ENCODE measurements around the gene KRCC1.
"Not testable (repeated sequence)": the region's sequence is repeated elsewhere in the genome, so short reads cannot be mapped to it uniquely, and the experiment has no call there.

Gene KRCC1

DNA sequence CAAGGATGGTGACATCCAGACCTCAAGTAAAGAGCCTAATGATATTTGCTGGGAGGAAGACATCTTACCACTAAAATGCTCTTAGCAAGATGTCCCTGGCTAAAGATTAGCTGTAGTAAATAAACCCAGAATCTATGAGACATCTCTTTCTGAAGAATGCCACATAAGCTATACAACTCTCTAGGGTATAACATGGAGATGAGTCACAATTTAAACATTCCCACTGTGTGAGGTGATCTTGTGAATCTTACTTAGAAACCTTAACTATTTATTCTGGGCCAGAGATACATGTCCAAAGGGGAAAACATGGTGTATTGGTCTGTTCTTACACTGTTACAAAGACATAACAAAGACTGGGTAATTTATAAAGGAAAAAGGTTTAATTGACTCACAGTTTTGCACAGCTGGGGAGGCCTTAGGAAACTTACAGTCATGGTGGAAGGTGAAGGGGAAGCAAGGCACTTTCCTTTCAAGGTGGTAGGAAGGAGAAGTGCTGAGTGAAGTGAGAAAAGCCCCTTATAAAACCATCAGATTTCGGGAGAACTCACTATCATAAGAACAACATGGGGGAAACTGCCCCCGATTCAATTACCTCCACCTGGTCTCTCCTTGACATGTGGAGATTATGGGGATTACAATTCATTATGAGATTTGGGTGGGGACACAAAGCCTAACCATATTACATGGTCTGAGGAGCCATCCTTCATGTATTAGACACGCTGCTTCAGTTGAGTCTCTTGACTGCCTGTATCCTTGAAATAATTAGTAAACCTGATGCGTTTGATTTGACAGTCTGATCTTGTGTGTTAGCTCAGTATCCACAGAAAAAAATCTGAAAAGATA is 17.1 kb downstream of the KRCC1 start:
- DNase-seq = no peak

DNA sequence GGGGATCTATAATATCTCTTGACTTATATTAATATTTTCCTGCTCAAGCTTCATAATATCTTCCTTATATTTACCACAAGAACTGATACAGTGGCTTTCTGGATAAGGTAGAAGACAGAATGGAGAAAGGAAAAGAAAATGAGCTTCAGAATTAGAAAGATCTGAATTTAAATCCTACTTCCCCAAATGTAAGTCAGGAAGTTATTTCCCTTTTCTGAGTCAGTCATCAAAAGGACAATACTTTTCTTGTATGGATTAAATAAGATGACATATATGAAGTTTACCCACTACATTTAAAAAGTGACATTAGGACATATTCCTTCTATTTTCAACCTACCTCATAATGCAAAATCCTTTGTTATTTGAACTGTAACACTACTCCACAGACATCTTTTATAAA is 19.0 kb downstream of the KRCC1 start:
- no peak for DNase-seq

DNA sequence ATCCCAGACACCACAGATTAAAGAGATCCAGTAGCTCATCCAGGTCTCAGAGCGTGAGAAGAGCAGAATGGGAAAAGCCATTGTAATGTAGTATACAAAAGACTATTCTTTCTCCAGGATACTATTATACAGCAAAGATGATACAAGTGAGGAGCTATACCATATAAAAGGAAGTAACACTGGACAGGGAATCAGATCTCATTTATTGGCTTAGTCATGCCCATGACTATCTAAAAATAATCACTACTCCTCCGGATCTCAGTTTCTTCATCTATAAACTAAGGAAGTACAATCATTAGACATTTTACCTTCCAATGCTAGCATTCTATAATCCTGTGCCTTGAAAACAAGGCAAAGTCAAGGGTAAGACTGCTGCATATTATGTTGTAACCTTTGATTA is 19.4 kb downstream of the KRCC1 start:
- no peak for DNase-seq

DNA sequence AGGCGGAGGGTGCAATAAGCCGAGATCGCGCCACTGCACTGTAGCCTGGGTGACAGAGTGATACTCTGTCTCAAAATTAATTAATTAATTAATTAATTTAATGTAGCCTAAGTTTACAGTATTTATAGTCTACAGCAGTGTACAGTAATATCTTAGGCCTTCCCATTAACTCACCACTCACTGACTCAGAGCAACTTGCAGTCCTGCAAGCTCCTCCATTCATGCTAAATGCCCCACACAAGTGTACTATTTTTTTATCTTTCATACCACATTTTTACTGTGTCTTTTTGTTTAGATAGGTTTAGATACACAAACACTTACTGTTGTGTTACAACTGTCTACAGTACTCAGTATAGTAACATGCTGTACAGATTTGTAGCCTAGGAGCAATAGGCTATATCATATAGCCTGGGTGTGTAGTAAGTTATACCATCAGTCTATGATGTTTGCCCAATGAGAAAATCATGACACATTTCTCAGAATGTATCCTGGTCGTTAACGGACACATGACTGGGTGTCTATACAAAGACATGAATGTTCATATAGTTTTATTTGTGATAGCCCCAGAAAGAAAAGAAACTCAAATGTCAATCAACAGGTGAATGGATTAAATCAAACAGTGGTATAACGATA is 23.4 kb downstream of the KRCC1 start:
- no peak for DNase-seq

DNA sequence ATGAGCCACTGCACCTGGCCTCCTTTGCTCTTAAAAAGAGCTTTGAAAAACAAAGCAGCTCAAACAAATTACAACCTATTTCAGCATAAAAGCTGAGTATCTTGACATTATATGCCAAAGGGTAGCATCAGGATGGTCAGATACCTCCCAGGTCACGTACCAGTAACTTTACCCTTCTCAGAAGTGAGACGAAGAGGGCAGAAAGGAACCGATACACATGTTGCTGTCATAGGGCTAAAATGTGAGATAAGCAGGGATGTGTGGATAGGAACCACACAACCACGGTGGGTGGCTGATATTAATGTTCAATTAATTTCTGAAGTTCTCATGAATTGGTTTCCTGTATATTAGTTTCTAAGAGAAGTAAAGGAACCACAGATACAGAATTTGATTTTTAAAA is 26.7 kb downstream of the KRCC1 start:
- DNase-seq = no peak

DNA sequence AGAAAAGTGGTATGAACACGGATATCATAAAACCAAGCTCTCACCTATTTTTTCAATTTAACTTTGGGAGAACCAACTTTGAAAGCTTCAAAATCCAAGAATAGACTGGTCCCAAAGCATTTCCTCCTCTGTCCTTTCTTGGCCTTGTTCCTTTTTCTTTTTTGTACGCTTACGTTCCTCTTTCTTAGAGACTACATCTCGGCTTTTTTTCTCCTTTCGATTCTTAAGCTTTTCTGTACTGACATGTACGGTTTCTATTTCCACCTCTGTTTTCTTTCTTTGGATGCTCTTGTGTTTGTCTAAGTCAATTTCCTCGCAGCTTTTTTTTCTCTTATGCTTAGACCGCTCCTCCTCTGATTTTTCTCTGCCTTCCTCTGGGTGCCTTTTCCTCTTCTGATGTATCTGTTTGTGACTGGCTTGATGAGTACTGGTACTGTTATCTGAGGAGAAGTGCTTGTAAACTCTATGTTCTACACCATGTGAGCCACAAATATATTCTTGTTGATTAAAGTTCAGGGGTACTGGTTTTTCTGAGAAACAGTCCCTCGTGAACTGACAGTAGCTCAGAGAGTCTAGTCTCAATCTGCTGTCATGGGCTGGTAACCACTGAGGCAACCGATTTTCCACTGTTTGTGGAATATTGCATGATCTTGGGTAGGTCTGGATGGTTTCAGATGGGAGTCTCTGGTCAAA is 27.7 kb downstream of the KRCC1 start:
- DNase-seq = no peak

DNA sequence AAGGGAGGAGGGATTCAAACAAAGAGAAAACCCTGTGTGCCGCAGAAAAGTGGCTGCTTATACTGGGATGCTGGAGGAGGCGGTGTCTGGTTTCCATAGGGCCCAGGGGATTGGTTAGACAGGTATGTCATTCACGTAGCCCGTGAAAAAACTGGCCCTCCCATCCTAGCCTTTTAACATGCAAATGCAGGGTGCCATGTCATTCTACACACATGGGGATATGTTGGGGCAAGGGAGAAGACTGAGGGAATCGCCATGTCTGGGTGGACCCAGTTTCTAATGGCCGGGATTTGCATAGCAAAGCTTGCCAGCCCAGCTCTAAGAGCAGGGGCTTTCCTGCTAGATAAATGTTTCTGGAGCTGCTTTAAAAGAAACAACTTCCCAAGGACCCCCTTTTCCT is 31.1 kb downstream of the KRCC1 start:
- no peak for DNase-seq

DNA sequence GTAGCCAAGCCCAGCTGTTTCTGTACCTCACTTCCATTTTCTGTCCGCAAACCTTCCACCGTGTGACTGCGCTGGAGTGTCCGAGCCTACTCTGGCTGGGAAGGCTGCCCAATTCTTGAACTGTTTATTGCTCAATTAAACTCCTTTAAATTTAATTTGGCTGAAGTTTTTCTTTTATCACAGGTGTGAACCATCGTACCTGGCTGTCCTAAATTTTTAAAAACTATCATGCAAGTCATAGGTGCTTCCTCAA is 33.0 kb downstream of the KRCC1 start:
- DNase-seq = no peak

DNA sequence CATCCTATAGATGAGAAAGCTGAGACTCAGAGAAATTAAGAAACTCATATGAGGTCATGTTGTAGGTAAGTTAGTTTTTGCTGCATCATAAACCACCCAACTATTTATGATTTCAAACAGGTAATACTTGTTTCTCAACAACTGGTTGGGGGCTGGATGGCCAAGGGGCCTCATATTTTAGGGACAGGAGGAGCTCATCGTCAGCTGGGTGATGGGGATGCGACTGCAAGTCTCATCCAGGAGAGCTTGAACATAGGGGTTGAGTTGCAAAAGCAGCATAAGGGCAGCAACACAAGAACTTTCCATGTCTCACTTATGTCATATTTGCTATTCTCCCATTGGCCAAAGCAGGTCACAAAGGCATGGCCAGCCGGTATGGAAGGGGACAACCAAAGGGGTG is 35.6 kb downstream of the KRCC1 start:
- no peak for DNase-seq

DNA sequence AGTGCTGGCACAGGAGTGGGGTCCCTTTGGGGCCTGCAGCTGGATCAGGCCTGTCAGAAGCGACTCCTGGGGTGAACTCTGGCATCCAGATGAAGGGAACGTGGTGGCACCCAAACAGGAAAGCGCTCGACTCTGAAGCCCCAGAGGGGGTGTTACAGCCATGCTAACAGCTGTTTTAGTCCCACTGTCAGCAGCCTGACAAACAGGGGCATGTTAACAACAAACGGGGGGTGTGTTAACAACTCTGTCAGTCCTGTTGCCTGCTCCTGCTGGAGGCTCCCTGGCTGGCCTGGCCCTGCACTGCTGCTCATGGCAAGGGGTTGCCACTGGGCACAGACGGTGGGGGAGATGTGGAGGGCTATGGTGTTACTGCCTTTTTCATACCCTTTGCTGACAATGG is 36.7 kb downstream of the KRCC1 start:
- no peak for DNase-seq

DNA sequence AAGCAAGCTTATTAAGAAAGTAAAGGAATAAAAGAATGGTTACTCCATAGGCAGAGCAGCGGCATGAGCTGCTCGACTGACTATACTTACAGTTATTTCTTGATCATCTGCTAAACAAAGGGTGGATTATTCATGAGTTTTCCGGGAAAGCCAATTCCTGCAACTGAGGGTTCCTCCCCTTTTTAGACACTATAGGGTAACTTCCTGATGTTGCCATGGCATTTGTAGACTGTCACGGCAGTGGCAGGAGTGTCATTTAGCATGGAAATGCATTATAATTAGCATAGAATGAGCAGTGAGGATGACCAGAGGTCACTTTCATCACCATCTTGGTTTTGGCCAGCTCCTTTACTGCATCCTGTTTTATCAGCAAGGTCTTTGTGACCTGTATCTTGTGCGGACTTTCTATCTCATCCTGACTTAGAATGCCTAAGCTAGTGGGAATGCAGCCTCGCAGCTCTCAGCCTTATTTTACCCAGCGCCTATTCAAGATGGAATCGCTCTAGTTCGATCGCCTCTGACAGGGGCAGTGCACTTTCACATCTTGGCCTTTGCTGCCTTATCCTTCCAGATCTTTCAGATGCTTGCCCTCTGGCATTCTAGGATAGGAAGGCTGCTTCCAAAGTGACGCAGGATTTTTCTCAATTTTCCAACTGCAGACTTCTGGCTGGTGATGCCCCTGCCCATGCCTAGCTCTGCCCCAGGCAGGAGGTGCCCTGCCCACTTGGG is 37.3 kb downstream of the KRCC1 start:
- not testable (repeated sequence) for DNase-seq

DNA sequence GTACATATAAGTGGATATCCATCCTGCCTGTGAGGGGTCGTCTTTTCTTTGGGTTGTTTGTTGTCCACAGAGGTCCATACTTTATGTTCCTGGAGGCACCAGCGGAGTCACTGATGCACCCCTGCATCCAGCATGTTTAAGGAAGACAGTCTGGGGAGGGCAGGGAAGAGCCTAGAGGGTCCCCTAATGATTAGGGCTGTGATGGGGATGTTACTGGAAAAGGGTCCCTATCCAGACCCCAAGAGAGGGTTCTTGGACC is 37.9 kb downstream of the KRCC1 start:
- DNase-seq = not testable (repeated sequence)

DNA sequence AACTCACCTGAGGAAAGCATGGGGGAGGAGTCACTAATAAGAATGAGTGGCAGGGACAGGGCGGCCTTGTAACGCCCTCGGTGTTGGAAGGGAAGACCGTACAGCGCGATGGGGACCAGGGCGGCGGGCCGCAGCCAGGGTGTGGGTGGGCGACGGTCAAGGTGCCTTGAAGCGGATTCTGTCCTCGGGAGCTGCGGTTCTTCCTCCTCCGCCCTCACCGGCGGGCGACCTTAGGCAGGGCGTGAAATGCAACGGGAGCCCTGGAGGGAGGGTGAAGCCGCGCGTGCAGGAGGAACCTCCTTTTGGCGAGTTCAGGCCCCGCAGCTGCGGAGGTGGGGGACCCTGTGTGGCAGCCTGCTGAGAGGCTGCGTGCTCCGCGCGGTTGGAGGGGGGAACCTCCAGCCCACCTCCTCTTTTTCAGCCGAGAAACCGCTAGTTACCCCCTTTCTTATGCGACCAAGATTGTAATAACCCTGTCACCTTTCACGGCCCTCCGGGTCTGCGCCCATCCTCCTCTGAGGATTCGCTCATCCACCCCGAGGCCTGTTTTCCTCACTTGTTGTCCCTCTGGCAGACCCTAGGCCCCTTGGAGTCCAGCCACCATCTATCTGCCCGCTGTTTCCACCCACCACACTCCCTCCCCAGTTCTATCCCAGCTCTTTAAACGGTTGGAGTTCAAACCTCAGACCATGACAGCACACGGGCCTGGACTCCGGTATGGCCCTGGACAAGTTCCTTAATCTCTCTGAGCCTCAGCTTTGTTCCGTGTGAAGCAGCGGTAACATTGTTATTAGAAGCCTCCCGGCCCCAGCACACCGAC is 38.4 kb downstream of the KRCC1 start:
- no peak for DNase-seq

DNA sequence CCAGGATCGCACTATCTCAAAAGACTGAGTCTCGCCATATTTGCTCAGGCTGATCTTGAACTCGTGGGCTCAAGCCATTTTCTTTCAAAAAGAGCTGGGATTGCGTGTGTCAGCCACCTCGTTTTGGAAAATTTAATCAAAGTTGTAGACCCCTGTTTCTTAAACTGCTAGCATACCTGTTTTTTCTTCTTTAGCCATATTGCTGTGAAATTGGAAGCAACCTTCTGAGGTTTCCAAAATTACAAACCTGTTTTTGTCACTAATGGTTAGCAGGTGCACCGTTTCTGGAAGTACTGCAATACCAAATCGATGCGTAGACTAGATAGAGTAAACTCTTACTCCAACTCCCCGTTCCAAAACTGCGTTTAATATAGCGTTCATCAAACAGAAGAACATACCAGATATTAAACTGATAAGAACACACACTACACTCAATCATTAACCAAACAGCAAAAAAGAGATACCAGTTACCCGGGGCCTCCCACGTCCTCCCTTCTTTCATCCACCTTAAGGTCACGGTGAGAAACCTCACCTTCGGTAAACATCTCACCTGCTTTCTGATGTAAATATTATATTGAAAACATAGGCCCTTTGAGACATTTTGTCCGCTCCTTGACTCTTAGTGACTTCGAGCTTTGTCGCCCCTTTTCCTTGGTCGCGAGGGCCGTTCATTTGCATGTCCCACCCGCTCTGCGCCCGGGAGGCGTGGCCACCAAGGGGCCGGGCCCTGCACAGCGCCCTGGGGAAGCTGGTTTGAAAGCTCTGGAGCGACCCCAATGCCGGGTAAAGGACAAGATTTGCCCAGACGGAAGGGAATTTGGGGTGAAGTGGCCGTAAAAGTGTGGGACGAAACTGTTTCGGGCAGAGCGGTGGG is 39.3 kb downstream of the KRCC1 start, which contains the start of gene RNU2-63P:
Gene RNU2-63P, minus strand, starts transcription at position 462 of the 874 bp plus-strand sequence.
- peak; percentile 97 for DNase-seq

DNA sequence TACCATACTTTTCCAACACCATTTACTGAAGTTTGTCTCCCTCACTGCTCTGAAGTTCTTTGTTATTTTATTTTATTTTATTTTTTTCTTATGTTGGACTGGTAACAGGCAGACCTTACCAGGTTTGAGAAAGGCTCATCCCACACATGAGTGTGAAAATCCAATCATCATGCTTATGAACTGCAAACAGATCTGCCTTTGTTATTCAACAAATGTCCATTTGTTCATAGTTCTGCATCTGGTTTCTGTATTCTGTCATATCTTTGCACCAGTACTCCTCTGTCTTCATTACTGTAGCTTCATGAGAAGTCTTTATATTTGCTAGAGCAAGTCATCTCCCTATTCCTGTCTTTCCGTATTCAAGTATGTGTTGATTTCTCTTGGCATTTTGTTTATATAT is 44.6 kb downstream of the KRCC1 start:
- DNase-seq = no peak

DNA sequence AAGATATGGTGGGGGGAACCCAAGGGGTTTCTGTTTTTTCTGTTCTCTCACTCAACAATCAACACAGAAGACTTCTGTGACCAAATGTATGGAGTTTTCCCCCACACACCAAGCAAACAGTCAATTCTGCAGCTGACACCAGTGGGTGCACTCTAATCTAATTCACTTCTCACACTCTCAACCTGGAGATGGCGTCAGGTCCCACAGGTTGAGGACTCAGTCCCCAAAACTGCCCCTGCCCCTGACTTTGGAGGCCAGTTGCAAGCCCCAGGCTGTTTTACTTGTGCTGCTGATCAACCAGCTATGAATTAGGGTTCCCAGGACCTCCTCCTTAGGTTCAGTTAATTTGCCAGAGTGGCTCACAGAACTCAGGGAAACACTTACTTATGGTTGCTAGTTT is 45.4 kb downstream of the KRCC1 start:
- DNase-seq = no peak

DNA sequence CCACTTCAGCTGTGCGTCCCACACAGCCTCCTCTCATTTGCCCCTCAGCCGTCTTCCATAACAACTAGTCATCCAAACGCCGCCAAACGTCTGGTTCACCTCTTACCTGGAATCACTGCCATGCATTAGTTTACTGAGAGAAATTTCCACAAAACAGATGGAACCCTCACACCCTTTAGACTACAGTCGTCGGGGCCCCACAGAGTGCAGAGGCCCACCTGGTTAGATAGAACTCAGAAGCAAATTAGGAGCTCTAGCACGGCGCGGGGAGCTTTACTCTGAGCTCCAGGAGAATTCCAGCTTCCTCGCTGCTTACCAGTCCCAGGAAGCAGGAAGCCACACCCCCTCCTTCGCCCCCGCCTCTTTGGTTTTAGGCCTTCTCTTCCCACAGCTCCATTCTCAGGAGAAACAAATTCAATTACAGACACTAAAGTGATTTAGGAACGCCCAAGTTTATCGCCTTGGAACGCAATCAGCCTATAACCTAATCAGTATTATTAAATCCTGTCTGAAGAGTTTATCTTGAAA is 48.6 kb downstream of the KRCC1 start:
- DNase-seq = no peak

DNA sequence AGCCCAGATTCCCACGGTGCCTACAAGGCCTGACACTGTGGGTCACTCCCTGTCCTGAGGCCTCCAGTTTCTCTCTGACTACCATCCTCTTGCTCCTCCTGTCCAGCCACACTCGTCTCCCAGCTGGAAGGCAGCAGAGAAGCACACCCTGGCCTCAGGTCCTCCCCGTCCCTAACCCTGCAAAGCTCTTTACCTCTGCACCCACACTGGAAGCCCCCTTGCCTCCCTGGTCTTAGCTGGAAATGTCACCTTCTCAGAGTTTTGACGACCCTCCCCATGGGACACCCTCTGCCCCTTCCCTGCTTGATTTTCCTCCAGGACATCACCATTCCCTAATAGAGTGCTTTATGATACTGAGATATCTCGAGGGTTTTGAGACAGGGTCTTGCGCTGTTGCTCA is 49.8 kb downstream of the KRCC1 start:
- DNase-seq = no peak

DNA sequence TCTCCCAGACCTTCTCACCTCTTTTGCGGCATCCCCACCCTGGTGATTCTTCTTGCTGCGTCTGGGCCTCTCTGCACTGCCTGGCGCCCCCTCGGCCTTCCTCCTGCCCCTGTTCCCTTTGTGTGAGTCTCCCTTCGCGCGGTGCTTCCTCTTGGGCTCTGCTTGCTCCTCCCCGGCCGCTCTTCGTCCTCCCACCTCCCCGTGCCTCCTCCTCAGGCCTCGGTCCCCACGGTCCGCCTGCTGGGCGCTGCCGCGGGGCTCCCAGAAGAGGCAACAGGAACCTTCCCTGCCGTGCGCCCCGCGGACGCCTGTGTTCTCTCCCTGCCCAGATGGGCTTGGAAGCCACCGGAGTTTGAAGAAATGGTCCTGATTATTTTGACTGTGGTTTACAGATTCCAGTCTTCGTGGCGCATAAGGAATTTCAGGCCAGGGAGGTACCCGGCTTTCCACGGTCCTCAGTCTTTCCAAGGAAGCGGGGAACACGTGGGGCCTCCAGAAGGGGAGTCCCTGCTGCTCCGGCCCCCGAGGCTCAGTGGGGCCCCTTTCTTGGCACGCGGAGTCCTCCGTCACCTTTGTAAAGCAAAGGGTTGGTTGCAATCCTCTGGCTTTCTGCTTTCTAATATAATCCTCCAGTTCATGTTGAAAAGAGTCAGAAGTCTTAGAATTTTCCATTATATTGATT is 52.4 kb downstream of the KRCC1 start:
- DNase-seq = no peak

DNA sequence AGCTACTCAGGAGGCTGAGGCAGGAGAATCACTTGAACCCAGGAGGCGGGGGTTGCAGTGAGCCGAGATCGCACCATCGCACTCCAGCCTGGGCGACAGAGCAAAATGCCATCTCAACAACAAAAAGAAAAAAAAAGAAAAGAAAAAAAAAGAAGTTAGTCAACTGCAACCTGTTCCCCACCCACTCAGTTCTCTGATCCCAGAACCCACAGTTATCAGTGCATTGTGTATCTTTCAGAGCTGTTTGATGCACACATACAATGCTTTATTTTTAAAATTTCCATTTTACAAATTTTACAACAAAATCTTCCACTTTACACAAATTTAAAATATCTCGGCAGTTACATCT is 53.2 kb downstream of the KRCC1 start:
- no peak for DNase-seq

DNA sequence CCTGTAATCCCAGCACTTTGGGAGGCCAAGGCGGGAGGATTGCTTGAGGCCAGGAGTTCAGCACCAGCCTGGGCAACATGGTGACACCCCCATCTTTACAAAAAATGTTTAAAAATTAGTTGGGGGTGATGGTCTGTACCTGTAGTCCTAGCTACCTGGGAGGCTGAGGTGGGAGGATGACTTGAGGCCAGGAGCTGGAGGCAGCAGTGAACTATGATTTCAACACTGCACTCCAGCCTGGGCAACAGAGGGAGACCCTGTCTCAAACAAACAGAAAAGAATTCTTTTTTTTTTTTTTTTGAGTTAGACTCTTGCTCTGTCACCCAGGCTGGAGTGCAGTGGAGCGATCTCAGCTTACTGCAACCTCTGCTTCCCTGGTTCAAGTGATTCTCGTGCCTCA is 55.1 kb downstream of the KRCC1 start:
- DNase-seq = not testable (repeated sequence)

All from activated CD8-positive, alpha-beta memory T cell treated with anti-CD3 and anti-CD28 coated beads for 24 hours (primary cell).